ENCODE measurements around the gene SNTG2.

GRCh38 chr2:1208522-1208921 lies 257.9 kb downstream of the SNTG2 start:
- TF ChIP-seq CTCF (IDR thresholded peaks at IDR 0.05), result no peak
- TF ChIP-seq POLR2A (IDR thresholded peaks at IDR 0.05), result no peak

Data from prostate gland (tissue), 2 donors.